SK-N-MC (cell line): ENCODE measurements around the gene ZNF576.

Source experiments
- DNase-seq: peaks from one replicate; pipeline ENCODE4 v3.0.0-alpha.2; 2011; ENCODE audit warnings: low read depth, low spot score
- H3K27ac ChIP-seq: fragments of 200-600 bp; sonication (generic); 2 replicates; pipeline ENCODE4 v1.5.1; 2016; ENCODE audit warnings: mixed run types
- H3K36me3 ChIP-seq: fragments of 200-600 bp; sonication (generic); 2 replicates; pipeline ENCODE4 v1.6.1; 2017; ENCODE audit warnings: antibody characterized with exemption, low read length, mixed read lengths; ENCODE audit not compliant: insufficient read depth
- H3K4me3 ChIP-seq: fragments of 200-600 bp; sonication (generic); 2 replicates; pipeline ENCODE4 v1.5.1; 2016
- H3K9ac ChIP-seq: fragments of 200-600 bp; sonication (generic); 2 replicates; pipeline ENCODE4 v1.8.0; 2017; ENCODE audit warnings: mixed run types, mixed read lengths; ENCODE audit not compliant: insufficient read length
- H3K9me3 ChIP-seq: fragments of 200-600 bp; sonication (generic); 2 replicates; pipeline ENCODE4 v1.6.1; 2017; ENCODE audit warnings: low read depth, mild to moderate bottlenecking, antibody characterized with exemption, low read length, moderate library complexity, mixed read lengths
- EZH2 ChIP-seq: fragments of 200-600 bp; sonication (generic); IDR thresholded peaks from one replicate; pipeline ENCODE4 v1.6.1; 2017; ENCODE audit warnings: antibody characterized with exemption
- FOXP2 ChIP-seq: optimal IDR thresholded peaks from 2 replicates; pipeline ENCODE3; 2011; ENCODE audit warnings: mild to moderate bottlenecking, moderate library complexity; ENCODE audit not compliant: insufficient read depth; ENCODE audit errors: extremely low read length, control extremely low read depth
- POLR2AphosphoS5 ChIP-seq: IDR thresholded peaks from 2 replicates; pipeline ENCODE4 v1.6.1; 2012; ENCODE audit warnings: mild to moderate bottlenecking, low read depth, low read length, borderline replicate concordance

The ZNF576 gene

DNA sequence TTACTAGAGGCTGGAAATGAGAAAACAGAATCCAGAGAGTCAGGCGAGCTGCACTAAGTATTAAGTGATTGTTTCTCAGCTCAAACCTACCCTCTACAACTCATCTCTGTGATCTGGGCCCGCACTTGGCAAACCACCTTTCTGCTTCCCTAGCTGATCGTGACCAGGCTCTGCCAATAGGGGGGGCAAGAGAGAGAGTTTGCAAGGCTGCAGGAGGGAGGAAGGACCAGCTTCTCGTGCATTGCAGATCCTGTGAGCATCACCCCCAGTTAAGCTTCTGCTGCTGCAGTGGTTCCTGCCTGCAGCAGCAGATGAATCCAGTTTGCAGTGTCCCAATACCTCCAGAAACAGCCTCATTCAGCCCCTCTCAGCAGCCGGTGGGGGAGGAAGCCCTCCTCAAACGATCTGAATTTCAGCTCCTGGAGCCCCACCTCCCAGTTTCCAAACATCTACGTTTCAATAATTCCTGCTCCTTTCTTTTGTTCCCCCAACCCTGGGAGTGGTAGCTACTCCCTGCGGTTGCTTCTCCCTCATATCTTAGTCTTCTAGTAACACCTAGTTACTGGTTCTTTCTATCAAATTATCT, 41.1 kb upstream of the ZNF576 start:
- H3K27ac ChIP-seq: no peak overlapping the region
- TF ChIP-seq EZH2: no peak
- no peak for TF ChIP-seq FOXP2
- no peak for TF ChIP-seq POLR2AphosphoS5
- peaks cover 27% of the 10 kb centered on the region; the same call in 1 of the 2 replicates for H3K36me3 ChIP-seq
- H3K4me3 ChIP-seq: no peak overlapping the region
- no peaks in the 10 kb centered on the region for H3K9me3 ChIP-seq
- DNase-seq: no peak
- no peak overlapping the region for H3K9ac ChIP-seq

GRCh38 chr19:43560687-43561086, 35.7 kb upstream of the ZNF576 start:
- Histone ChIP-seq H3K27ac (no peak overlapping the region), H3K36me3 (peaks cover 16% of the 10 kb centered on the region; the same call in 1 of the 2 replicates), H3K9me3 (no peaks in the 10 kb centered on the region), H3K4me3 (no peak overlapping the region), H3K9ac (no peak overlapping the region)
- TF ChIP-seq POLR2AphosphoS5: no peak
- no peak for TF ChIP-seq EZH2
- TF ChIP-seq FOXP2: no peak
- no peak for DNase-seq

- TF ChIP-seq POLR2AphosphoS5 (no peak), FOXP2 (no peak), EZH2 (no peak)
- H3K27ac ChIP-seq: no peak overlapping the region
- no peak overlapping the region for H3K4me3 ChIP-seq
- peaks cover 16% of the 10 kb centered on the region; the same call in 1 of the 2 replicates for H3K36me3 ChIP-seq
- DNase-seq: no peak
- H3K9me3 ChIP-seq: no peaks in the 10 kb centered on the region
- H3K9ac ChIP-seq: no peak overlapping the region
These were observed 35.0 kb upstream of the ZNF576 start for GRCh38 chr19:43561139-43561970.

DNA sequence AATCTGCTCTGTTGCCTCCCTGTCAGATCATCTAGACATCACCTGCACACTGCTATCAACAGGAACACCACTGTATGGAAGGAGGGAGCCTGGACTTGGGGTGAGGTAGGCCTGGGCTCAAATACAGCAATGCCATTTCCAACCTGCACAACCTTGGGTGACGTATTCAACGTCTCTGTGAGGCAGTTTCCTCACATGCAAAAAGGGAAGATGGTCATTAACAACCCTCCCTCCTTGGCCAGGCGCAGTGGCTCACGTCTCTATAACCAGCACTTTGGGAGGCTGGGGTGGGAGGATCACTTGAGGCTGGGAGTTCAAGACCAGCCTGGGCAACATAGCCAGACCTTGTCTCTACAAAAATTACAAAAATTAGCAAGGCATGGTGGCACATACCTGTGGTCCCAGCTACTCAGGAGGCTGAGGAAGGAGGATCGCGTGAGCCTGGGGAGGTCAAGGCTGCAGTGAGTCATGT, 34.1 kb upstream of the ZNF576 start:
- DNase-seq: no peak
- Histone ChIP-seq H3K36me3 (peaks cover 16% of the 10 kb centered on the region; the same call in 1 of the 2 replicates), H3K4me3 (0 out of 2 replicates have a peak overlapping the region, but pooled peaks have one; percentile 28), H3K27ac (peak overlapping the region; percentile 62; the same call in 1 of the 2 replicates), H3K9ac (no peak overlapping the region), H3K9me3 (no peaks in the 10 kb centered on the region)
- TF ChIP-seq EZH2 (no peak), POLR2AphosphoS5 (no peak), FOXP2 (no peak)

DNA sequence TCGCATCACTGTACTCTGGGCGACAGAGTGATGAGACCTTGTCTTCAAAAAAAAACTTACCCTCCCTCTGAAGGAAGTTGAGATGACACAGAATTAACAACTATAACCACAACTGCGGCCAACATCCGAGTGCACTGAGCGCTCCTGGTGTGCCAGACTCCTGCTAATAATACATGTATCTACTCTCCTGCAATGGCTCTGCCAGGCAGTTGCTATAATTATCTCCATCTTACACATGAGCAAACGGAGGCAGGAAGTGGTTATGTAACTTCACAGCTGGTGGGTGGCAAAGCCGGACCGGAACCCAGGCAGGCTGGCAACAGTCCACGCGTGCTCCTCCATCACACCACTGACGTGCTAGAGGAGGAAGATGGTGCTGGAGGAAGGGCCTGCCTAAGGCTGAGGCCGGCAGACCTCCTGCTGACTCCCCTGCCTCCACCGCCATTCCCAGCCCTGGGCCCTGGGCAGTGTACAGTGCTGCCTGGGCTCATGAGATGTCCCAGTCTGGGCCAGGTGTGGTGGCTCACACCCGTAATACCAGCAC, 33.6 kb upstream of the ZNF576 start:
- Histone ChIP-seq H3K9me3 (no peaks in the 10 kb centered on the region), H3K27ac (peak overlapping the region; percentile 62), H3K9ac (no peak overlapping the region), H3K36me3 (peaks cover 16% of the 10 kb centered on the region; the same call in 1 of the 2 replicates), H3K4me3 (0 out of 2 replicates have a peak overlapping the region, but pooled peaks have one; percentile 28)
- TF ChIP-seq EZH2 (no peak), POLR2AphosphoS5 (peak; percentile 16; the same call in 1 of the 2 replicates)
- DNase-seq: peak; percentile 42

GRCh38 chr19:43563816-43564457, 32.5 kb upstream of the ZNF576 start:
- TF ChIP-seq POLR2AphosphoS5: no peak
- TF ChIP-seq EZH2: no peak
- TF ChIP-seq FOXP2: no peak
- no peak overlapping the region for H3K9ac ChIP-seq
- H3K27ac ChIP-seq: peak overlapping the region; percentile 46; the same call in 1 of the 2 replicates
- no peaks in the 10 kb centered on the region for H3K9me3 ChIP-seq
- H3K36me3 ChIP-seq: peaks cover 12% of the 10 kb centered on the region; the same call in 1 of the 2 replicates
- H3K4me3 ChIP-seq: peak overlapping the region; percentile 36; the same call in 1 of the 2 replicates
- DNase-seq: no peak

DNA sequence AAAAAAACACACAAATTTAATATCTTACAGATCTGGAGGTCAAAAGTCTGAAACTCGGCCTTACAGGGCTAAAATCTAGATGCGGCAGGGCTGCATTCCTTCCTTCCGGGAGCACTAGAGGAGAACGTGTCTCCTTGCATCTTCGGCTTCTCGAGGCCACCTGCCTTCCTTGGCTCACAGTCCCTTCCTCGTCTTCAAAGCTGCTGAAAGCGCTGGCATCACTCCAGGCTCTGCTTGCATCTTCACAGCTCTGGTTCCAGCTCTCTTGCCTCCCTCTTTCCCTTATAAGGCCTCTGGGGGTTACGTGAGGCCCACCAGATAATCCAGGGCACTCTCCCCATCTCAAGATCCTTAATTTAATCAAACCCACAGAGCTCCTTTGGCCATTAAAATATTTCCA, 31.6 kb upstream of the ZNF576 start:
- no peak for DNase-seq
- TF ChIP-seq FOXP2 (no peak), POLR2AphosphoS5 (no peak), EZH2 (no peak)
- Histone ChIP-seq H3K27ac (no peak overlapping the region), H3K36me3 (peaks cover 12% of the 10 kb centered on the region; the same call in 1 of the 2 replicates), H3K4me3 (no peak overlapping the region), H3K9ac (no peak overlapping the region), H3K9me3 (no peaks in the 10 kb centered on the region)

DNA sequence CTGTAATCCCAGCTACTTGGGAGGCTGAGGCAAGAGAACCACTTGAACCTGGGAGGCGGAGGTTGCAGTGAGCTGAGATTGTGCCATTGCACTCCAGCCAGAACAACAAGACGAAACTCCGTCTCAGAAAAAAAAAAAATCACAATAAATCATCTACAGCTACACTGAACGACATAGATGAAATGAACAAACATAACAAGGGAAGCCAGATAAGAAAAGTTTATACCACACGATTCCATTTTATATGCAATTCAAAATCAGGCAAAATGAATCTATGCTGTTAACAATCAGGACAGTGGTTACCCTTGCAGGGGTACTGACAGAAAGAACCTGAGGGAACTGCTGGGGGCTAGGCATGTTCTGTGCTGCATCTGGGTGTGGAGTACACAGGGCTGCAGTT, 26.7 kb upstream of the ZNF576 start:
- Histone ChIP-seq H3K36me3 (no peaks in the 10 kb centered on the region; the same call in 1 of the 2 replicates), H3K9me3 (no peaks in the 10 kb centered on the region), H3K9ac (no peak overlapping the region), H3K4me3 (no peak overlapping the region), H3K27ac (no peak overlapping the region)
- TF ChIP-seq FOXP2 (no peak), EZH2 (no peak), POLR2AphosphoS5 (no peak)
- DNase-seq: no peak
